K562 (cell line): ENCODE results near the gene RBM3.

ENCODE experiments used
- ARID3A ChIP-seq: IDR thresholded peaks from 2 replicates; pipeline ENCODE4 v1.6.1; 2012; ENCODE audit warnings: low read depth, low read length, improper control_type of control experiment, borderline replicate concordance
- CBX3 ChIP-seq, 2 experiments: IDR thresholded peaks; 1 replicate in 1 of 2; 2 replicates in 1 of 2; pipeline ENCODE4 v1.6.1; 2012; ENCODE audit warnings: inconsistent platforms in 2 of 2, low read length in 2 of 2, borderline replicate concordance in 1 of 2, control low read depth in 1 of 2
- CTCF ChIP-seq, 3 experiments: IDR thresholded peaks in 2 of 3; conservative IDR thresholded peaks in 1 of 3; 2 replicates each; pipeline ENCODE4 v1.5.1; 2011 to 2012; ENCODE audit warnings: low read length in 3 of 3, mild to moderate bottlenecking in 3 of 3, control low read depth in 2 of 3, improper control_type of control experiment in 1 of 3, inconsistent platforms in 1 of 3, low read depth in 1 of 3, mixed read lengths in 1 of 3, moderate library complexity in 1 of 3; ENCODE audit not compliant: insufficient read depth in 2 of 3
- JUNB ChIP-seq: fragments of 450-650 bp; formaldehyde crosslinking; conservative IDR thresholded peaks from 2 replicates; pipeline ENCODE4 v1.4.0; 2020; ENCODE audit warnings: mild to moderate bottlenecking
- MAZ ChIP-seq, 2 experiments: fragments of 450-650 bp in 1 of 2; sonication (generic) in 1 of 2; formaldehyde crosslinking; IDR thresholded peaks in 1 of 2; conservative IDR thresholded peaks in 1 of 2; 2 replicates each; pipeline versions ENCODE4 v1.4.0 to v1.5.0; 2020; ENCODE audit warnings: mild to moderate bottlenecking in 1 of 2, missing genetic modification reagents in 1 of 2
- MXI1 ChIP-seq: IDR thresholded peaks from 2 replicates; pipeline ENCODE4 v1.6.1; 2011; ENCODE audit warnings: low read depth, mild to moderate bottlenecking, improper control_type of control experiment, low read length
- POLR2A ChIP-seq: fragments of 450-650 bp; conservative IDR thresholded peaks from 2 replicates; pipeline ENCODE4 v1.6.1; 2016
- RFX7 ChIP-seq: fragments of 250-450 bp; sonication (Bioruptor Pico); IDR thresholded peaks from 2 replicates; pipeline ENCODE4 v1.5.1; 2021; ENCODE audit warnings: mild to moderate bottlenecking
- SRSF3 ChIP-seq: fragments of 200-400 bp; formaldehyde crosslinking; IDR thresholded peaks from 2 replicates; pipeline ENCODE4 v1.6.1; 2016; ENCODE audit warnings: mild to moderate bottlenecking, low read length, moderate library complexity; ENCODE audit not compliant: insufficient read depth
- TRIM28 ChIP-seq: fragments of 450-650 bp; IDR thresholded peaks from 2 replicates; pipeline ENCODE4 v1.6.1; 2017
- YY1 ChIP-seq, 3 experiments: IDR thresholded peaks; 2 replicates each; pipeline ENCODE4 v1.6.1; 2011; ENCODE audit warnings: low read length in 2 of 3, mild to moderate bottlenecking in 2 of 3, moderate library complexity in 2 of 3, borderline replicate concordance in 1 of 3, control low read depth in 1 of 3, low read depth in 1 of 3; ENCODE audit not compliant: insufficient read depth in 3 of 3, insufficient replicate concordance in 2 of 3, control insufficient read depth in 1 of 3, insufficient read length in 1 of 3; ENCODE audit errors: extremely low read depth in 1 of 3
- ZNF707 ChIP-seq: fragments of 250-450 bp; sonication (Bioruptor Pico); conservative IDR thresholded peaks from 2 replicates; pipeline ENCODE4 v1.8.0; 2022; ENCODE audit warnings: inconsistent platforms, mild to moderate bottlenecking, moderate library complexity
- TF ChIP-seq, protein P1 (sequence below): fragments of 250-450 bp; sonication (Bioruptor Pico); IDR thresholded peaks from 2 replicates; pipeline ENCODE4 v1.8.0; 2022; ENCODE audit warnings: inconsistent platforms
- TF ChIP-seq, protein P2 (sequence below): fragments of 250-450 bp; sonication (Bioruptor Pico); IDR thresholded peaks from 2 replicates; pipeline ENCODE4 v1.5.0; 2021; ENCODE audit warnings: mild to moderate bottlenecking, borderline replicate concordance

GRCh38 chrX:48541140-48541814 lies 33.0 kb upstream of the RBM3 start:
- TF ChIP-seq, protein P1, sequence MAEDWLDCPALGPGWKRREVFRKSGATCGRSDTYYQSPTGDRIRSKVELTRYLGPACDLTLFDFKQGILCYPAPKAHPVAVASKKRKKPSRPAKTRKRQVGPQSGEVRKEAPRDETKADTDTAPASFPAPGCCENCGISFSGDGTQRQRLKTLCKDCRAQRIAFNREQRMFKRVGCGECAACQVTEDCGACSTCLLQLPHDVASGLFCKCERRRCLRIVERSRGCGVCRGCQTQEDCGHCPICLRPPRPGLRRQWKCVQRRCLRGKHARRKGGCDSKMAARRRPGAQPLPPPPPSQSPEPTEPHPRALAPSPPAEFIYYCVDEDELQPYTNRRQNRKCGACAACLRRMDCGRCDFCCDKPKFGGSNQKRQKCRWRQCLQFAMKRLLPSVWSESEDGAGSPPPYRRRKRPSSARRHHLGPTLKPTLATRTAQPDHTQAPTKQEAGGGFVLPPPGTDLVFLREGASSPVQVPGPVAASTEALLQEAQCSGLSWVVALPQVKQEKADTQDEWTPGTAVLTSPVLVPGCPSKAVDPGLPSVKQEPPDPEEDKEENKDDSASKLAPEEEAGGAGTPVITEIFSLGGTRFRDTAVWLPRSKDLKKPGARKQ, result no peak
- TF ChIP-seq POLR2A (no peak), RFX7 (CRISPR knock-in tag) (no peak), MAZ (CRISPR knock-in tag; conservative IDR thresholded peaks at IDR 0.05 in 1 of 2, IDR thresholded peaks at IDR 0.05 in 1 of 2) (no peak), ZNF707 (CRISPR knock-in tag) (no peak), CTCF (IDR thresholded peaks at IDR 0.05 in 2 of 3, conservative IDR thresholded peaks at IDR 0.05 in 1 of 3; ENCODE audit: insufficient read depth in 2 of 3, low read depth in 1 of 3, low read length in 3 of 3) (no peak), CBX3 (IDR thresholded peaks at IDR 0.05; ENCODE audit: borderline replicate concordance in 1 of 2, low read length in 2 of 2) (no peak), SRSF3 (no peak), JUNB (no peak), YY1 (IDR thresholded peaks at IDR 0.05; ENCODE audit: borderline replicate concordance in 1 of 3, control insufficient read depth in 1 of 3, extremely low read depth in 1 of 3, insufficient read depth in 3 of 3, insufficient read length in 1 of 3, insufficient replicate concordance in 2 of 3, low read depth in 1 of 3, low read length in 2 of 3) (no peak), ARID3A (no peak), TRIM28 (no peak), MXI1 (no peak)
- TF ChIP-seq, protein P2, sequence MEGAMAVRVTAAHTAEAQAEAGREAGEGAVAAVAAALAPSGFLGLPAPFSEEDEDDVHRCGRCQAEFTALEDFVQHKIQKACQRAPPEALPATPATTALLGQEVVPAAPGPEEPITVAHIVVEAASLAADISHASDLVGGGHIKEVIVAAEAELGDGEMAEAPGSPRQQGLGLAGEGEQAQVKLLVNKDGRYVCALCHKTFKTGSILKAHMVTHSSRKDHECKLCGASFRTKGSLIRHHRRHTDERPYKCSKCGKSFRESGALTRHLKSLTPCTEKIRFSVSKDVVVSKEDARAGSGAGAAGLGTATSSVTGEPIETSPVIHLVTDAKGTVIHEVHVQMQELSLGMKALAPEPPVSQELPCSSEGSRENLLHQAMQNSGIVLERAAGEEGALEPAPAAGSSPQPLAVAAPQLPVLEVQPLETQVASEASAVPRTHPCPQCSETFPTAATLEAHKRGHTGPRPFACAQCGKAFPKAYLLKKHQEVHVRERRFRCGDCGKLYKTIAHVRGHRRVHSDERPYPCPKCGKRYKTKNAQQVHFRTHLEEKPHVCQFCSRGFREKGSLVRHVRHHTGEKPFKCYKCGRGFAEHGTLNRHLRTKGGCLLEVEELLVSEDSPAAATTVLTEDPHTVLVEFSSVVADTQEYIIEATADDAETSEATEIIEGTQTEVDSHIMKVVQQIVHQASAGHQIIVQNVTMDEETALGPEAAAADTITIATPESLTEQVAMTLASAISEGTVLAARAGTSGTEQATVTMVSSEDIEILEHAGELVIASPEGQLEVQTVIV, result no peak
